Activated CD4-positive, alpha-beta T cell treated with anti-CD3 and anti-CD28 coated beads for 4 hours (primary cell): ENCODE data around the gene COG1.

Source experiments
- DNase-seq, 2 donors: peaks; one replicate each; pipeline ENCODE4 v3.0.0-alpha.2; 2020

Gene COG1

DNA sequence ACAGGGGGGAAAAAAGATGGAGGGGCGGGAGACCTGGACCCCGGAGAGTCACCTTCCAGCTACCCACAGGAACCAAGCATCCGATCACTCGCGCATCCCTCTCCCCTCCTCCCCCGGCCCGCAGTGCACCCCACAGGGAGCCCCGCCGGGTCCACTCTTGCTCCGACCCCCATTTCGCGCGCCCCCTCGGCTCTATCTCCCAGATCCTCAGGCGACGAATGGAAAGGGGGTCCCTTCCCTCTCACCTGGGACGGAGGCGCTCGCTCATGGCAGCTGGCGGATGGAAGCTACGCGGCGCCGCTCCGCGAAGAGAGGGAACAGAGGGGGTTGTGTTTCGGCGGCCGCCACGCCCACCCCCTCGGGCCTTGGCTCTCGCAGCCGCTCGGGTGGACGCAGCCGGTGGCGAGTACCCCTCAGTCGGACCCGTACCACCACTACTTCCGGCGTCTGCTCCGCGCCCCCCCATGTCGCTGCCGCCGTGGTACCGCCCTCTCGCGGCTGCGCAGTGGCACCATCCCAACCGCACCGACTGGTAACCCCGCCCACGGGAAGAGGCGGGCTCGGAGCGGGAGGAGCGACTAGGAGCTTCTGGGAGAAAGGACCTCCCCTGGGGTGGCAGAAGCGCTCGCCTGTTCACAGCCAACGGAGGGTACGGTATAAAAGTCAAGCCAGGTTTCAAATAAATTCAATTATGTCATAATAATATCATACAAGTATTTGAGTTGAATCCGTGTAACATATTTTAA is 39.2 kb downstream of the COG1 start:
- DNase-seq: peak; percentile 97

DNA sequence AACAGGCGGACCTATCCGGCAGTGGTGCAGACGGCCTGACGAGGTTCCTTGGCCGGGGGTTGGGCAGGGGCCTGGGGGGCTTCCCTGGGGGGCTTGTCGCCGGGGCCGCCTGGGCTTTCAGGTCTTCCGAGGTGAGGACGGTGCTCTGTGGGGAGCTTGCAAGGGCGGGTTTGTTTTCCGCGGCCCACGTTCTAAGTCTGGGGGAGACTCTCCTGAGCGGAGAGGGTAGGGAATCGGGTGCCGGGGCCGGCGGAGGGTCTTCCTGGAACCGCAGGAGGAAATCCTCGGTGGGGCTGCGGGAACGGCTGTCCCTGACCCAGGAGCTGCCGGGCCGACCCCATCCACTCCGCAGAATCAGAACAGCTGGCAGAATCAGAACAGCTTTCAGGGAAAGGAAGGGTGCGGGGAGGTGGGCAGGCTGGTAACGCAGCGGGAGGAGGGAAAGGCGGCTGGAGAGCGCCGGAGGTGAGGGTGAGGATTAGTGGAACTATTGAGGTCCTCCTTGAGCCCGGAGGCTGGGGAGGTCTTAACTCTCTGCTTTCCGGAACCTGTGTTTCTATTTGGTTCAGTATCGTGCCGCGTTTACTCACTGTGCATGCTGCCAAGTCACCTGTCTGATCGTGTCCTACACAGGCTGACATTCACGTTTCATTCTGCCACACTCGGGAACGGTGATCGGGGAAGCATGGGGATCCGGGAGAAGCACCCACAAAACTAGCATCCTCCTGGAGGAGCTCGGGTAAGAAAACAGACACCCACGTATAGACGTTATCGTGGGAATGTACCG is 39.9 kb downstream of the COG1 start:
- peak; percentile 15 to 29 for DNase-seq

DNA sequence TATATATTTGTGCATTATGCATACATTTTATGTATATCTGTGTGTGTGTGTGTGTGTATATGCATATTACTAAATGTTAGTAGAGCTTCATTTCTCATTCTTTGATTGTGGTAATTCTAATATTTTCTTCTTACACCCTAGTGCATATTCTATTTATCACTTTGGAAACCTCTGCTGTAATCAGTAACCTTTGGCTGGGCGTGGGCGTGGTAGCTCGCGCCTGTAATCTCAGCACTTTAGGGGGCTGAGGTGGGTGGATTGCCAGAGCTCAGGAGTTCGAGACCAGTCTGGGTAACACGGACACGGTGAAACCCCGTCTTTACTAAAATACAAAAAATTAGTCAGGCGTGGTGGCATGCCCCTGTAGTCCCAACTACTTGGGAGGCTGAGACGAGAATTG is 41.9 kb downstream of the COG1 start:
- DNase-seq: no peak

DNA sequence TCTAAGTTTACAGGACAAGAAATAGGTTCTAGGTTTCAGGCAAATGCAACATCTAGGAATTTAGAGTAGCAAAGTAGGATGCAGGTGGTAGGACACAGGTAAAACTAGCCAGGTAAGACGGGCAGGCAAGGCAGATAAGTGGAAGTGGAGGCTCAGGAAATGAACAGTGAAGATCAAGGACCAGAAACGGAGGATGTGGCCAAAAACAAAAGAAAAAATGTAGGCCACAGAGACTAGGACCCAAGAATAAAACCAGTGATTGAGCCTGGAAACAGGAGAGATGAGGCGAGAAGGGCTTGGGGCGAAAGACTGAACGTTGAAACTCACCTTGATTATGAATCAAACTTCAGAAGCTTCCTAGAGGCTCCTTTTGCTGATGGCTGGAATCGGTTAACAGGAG is 44.9 kb downstream of the COG1 start:
- DNase-seq: no peak

DNA sequence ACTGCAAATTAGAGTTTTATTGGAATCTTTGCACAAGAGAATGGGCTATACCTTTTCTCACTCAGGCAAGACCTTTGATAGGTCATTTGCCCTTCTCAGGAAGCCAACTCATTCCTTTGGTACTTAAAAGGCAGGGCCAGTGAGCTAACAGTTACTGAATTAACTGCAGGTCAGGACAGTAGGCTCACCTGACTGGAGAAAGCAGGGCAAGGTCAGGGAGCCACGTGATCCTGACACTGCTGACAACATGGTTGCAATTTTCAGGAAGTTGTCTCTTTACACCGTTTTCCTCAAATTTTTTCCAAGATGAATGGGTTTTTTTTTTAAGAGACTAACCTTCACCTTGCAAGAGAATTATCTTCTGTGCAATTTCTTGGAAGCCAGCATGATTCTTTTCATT is 47.7 kb downstream of the COG1 start:
- DNase-seq: no peak

DNA sequence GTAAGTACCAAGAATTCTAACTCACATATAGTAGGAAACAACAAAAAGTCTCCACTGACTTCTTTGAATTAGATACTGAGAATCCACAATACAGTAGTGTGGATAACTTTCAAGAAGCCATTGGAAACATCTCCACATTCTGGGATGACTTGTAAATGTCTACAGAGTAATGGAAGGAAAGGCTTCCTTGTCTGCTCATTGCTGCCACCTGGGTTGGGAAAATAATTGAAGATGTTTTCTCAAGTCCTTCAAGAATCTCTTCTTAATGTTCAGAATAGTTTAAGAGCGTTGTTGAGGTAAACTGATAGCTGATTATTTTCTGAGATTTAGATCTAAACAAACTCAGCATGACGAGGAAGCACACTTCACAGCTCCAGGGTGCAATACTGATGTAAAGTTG is 54.9 kb downstream of the COG1 start:
- DNase-seq: no peak

DNA sequence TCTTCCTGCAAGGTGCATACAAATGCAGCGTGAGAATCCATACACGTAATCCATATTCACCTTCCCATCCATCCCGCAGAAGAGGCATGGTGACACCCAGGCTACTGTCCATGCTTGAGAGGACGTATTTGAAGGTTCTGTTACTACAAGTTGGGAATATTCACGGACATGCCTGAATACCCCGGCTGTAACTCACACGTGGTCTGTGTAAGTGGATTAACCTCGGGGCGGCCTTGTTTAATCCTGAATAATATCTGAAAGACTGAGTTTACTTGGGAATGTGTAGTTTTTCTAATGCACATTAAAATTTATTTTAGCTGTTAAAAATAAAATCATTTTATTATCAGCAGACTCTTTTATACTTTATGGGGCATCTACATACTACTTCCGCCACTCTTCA is 55.7 kb downstream of the COG1 start:
- DNase-seq: no peak

DNA sequence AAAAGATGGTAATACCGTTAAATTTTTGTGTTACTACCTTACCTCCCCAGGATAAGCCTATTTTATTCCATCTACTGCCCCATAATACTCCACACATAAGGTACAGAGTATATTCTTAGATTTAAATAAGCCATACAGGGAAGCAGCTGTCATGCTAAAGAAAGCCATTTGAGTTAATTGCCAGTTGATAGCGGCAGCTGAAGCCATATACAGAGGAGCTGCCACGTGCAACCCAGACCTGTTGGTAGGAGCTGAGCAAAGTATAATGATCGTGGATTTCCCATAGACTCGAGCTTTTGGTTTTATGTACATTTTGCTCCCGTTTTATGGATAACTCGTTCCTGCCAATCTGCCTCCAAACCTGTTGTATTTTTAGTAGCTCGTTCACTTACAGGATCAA is 56.8 kb downstream of the COG1 start:
- DNase-seq: no peak

DNA sequence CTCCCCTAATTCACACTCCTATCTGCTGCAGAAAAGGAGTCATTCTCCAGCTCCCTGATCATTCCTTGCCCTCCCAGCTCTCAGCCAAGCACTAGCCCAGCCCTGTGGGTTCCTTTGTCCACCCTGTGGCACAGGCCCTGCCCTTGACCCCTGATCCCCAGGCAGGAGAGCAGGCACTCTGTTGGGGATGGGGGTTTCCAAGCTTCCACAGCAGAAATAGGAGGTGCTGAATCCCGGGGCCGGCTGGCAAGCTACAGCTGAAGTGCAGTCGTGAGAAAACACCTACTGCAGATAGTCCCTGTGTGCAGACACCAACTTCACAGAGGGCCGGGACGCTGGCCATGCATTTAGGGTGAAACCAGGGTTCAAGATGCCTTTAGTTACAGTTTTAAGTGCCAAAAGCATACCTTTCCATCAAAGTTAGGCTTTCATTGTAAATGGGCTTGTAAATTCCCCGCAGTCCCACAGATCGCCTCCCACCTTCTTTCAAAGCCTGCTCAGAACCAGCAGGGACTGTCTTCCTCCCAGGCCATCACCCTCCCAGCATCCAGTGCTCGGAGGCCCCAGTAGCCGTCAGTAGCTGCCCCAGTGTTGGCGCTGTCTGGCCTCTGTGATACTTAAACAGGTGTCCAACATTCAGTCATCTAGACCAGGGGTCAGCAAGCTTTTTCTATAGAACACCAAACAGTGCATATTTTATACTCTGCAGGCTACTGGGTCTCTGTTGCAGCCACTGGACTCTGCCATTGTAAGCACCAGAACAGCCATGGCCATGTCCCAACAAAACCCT is 58.2 kb downstream of the COG1 start:
- DNase-seq: no peak

DNA sequence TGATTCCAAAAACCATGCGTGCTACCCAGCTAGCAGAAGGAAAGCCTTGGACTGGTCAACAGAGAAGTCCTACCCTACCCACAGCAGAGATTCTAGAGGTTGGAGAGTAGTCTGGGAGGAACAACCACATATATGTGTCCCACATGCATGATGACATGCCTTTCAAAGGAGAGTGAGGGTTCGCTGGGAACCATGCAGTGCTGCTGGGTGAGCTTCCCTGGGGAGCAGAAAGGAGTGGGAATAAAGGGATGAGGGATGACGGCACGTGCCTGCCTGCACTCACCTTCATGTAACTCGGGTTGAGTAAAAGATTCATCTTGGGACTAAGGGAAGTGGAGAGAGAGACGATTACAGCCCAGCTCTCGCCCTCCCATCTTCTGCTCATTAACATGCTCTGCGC is 59.0 kb downstream of the COG1 start:
- no peak for DNase-seq

DNA sequence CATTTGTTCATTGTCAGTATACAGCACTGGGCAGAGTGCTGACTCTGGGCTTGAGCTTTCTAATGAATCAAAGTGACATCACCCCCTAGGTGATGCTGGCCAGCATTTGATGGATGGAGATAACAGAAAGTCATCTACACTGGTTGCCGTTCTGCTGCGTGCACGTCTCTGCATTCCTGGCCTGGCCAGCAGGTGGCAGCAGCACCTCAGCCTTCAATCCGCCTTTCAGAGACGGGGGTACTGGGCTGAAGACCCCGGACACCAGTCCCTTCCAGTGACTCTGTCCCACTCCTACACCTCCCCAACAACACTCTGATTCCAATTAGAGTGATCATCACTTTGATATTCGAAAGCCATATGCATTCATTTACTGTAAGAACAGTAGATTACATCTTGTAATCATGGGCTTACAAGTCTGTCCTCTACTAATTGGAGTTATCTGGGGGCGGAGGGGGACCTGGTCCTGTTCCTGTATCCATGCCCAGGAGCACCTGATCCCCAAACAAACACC is 62.9 kb downstream of the COG1 start:
- peak; percentile 39 to 53 for DNase-seq

DNA sequence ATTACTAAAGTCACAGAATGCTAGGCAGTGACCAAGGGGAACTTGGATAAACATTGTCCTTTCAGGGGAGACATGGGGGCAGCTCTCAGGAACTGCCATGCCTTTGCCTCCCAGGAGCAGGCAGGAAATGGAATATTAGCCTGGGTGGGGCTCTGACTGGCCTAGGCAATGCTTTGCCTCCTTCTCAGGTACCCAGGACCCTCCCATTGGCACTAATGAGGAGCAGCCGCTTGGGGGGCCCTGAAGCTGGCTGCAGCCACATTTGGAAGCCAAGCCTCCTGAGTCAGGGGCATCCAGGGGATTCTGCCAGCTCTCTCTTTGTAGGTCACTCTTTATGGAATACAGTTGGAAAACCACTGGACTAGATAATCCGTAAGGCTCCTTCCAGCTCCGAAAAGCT is 63.4 kb downstream of the COG1 start:
- DNase-seq: no peak

DNA sequence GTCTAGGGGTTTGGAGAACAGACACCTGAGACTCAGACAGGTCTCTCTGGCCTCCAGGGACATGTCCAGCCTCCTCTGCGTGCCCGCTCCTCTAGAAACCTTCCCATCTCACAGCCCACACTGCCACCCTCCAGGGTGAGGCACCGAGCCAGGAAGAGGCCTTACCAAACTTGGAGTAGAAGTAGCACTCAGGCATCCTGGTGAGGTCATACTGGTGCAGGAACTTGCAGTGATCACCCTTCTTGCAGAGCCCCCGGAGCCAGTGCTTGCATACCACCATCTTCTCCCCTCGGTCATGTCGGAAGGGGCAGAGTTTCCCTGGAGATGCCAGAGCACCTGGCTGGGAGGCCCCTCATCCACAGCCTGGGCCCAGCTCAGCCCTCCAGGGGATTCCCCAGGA is 64.7 kb downstream of the COG1 start:
- no peak for DNase-seq
